ACC112 (cell line): ENCODE results near the gene KIF25.

Experiments used
- H2AFZ ChIP-seq: fragments of 200-600 bp; sonication (generic); one replicate; pipeline ENCODE4 v1.6.0; 2017; ENCODE audit warnings: antibody characterized with exemption, low read length; ENCODE audit not compliant: unreplicated experiment
- H3K27ac ChIP-seq: fragments of 200-600 bp; sonication (generic); 2 replicates; pipeline ENCODE4 v1.5.1; 2014; ENCODE audit warnings: low read depth, mild to moderate bottlenecking, antibody characterized with exemption, low read length, moderate library complexity
- H3K27me3 ChIP-seq: fragments of 200-600 bp; sonication (generic); 2 replicates; pipeline ENCODE4 v1.6.1; 2014; ENCODE audit warnings: mild to moderate bottlenecking, antibody characterized with exemption, low read length, moderate library complexity, mixed read lengths; ENCODE audit not compliant: insufficient read depth
- H3K36me3 ChIP-seq: fragments of 200-600 bp; sonication (generic); 2 replicates; pipeline ENCODE4 v1.6.1; 2016; ENCODE audit warnings: mild to moderate bottlenecking, antibody characterized with exemption, low read length, moderate library complexity, mixed read lengths; ENCODE audit not compliant: insufficient read depth
- H3K4me1 ChIP-seq: fragments of 200-600 bp; sonication (generic); one replicate; pipeline ENCODE4 v1.6.1; 2016; ENCODE audit warnings: low read length, mixed read lengths; ENCODE audit not compliant: insufficient read depth, unreplicated experiment, control insufficient read depth
- H3K4me3 ChIP-seq: fragments of 200-600 bp; sonication (generic); 2 replicates; pipeline ENCODE4 v1.5.1; 2014; ENCODE audit warnings: mild to moderate bottlenecking, low read depth, low read length
- H3K79me2 ChIP-seq: fragments of 200-600 bp; sonication (generic); one replicate; pipeline ENCODE4 v1.6.0; 2016; ENCODE audit warnings: low read length; ENCODE audit not compliant: control insufficient read depth, unreplicated experiment, insufficient read depth

KIF25 gene

GRCh38 chr6:168018664-168019063, 21.2 kb downstream of the KIF25 start:
- Histone ChIP-seq H3K27me3 (peaks cover 84% of the 10 kb centered on the region), H3K36me3 (no peaks in the 10 kb centered on the region), H2AFZ (no peak overlapping the region), H3K4me3 (no peak overlapping the region), H3K79me2 (no peaks in the 10 kb centered on the region), H3K27ac (no peak overlapping the region), H3K4me1 (no peaks in the 10 kb centered on the region)

DNA sequence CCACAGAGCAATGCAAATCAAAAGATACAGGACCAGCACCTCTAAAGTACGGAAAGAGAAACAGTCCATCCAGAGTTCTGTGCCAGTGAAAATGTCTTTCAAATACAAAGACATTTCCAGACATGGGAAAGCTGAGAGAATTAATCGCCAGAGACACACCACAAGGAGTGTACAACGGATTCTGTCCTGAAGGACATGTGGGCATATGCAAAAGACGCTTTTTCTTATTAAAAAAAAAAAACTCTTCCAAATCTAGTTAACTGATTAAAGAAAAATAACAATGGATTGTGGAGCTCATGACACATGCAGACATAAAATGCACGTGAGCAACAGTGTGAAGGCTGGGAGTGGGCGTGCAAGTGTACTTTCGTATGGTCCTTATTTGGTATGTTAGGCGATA, 22.8 kb downstream of the KIF25 start:
- no peaks in the 10 kb centered on the region for H3K36me3 ChIP-seq
- no peak overlapping the region for H3K27ac ChIP-seq
- H3K4me1 ChIP-seq = no peaks in the 10 kb centered on the region
- no peaks in the 10 kb centered on the region for H3K79me2 ChIP-seq
- no peak overlapping the region for H2AFZ ChIP-seq
- peaks cover 70% of the 10 kb centered on the region for H3K27me3 ChIP-seq
- H3K4me3 ChIP-seq = no peak overlapping the region

DNA sequence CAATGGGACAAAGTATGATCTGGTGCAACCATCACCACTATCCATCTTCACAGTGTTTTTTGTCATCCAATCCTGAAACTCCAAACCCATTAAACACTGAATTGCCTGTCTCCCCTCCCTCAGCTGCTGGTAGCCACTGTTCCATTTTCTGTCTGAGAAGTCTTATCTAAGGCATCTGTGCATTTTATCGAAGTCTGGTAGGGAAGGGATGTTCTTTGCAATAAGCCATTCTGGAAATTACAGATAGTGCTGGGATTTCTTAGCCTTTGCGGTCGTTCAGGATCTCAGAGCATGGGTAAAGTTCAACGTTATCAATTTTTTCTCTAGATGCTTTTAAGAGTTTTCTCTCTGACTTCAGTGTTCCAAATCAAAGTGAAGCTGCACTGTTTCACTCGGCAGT, 24.1 kb downstream of the KIF25 start:
- Histone ChIP-seq H3K79me2 (no peaks in the 10 kb centered on the region), H2AFZ (no peak overlapping the region), H3K36me3 (no peaks in the 10 kb centered on the region), H3K4me3 (no peak overlapping the region), H3K27ac (no peak overlapping the region), H3K4me1 (no peaks in the 10 kb centered on the region), H3K27me3 (peaks cover 58% of the 10 kb centered on the region)

DNA sequence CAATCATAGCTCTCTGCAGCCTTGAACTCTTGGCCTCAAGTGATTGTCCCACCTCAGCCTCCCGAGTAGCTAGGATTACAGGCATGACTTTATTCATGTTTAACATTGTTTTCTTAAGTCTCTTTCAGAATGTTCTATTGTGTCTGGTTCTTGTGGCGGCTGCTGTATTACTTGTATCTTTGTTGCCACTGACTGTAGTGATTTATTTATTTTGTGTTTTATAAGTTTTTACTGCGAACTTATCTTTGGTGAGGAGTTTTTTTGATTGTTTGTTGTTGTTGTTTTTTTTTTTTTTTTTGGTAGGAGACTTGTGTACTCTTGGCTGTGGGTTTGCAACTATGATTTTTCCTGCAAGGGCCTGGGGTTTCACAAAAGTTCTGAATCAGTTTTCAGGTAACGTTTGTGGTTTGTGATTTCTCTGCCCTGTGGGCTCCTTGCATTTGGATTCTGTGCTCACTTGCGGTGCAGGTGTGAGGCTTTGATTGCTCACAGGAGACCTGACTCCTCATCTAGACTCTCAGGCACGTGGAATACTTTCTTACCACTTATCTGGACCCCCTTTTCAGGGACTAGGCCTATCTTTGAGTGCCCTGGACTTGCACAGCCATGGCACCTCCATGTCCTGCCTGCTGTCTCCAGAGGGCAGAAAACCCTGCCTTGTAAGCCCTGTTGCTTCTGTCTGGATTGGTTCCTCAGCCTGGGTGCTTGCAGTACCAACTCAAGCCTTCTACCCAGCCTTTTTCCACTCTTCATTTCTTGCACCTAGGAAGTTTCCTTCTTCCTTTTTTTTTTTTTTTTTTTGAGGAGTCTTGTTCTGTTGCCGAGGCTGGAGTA, 25.2 kb downstream of the KIF25 start:
- Histone ChIP-seq H3K4me3 (no peak overlapping the region), H3K27ac (no peak overlapping the region), H3K27me3 (peaks cover 50% of the 10 kb centered on the region), H2AFZ (no peak overlapping the region), H3K4me1 (no peaks in the 10 kb centered on the region), H3K79me2 (no peaks in the 10 kb centered on the region), H3K36me3 (no peaks in the 10 kb centered on the region)

DNA sequence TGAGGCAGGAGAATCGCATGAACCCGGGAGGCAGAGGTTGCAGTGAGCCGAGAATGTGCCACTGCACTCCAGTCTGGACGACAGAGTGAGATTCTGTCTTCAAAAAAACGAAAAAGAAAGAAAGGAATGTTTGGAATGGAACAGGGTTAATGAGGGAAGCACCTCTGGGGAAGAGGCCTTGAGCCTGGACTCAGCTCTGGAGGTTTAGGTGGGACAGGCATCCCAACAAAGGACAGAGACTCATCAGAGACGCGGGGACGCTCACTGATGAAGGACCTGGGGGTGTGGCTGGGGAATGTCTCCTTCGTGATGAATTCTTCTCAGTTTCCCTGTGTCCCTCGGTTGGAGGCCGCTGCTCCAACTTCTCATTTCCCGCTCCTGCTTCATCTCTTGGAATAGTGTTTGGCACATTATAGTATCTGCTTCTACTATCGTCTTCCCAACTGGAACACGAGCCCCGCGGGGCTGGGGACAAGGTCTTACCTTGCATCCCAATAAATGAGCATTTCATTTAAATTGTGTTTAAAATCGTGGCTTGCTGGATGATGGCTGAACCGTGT, 27.6 kb downstream of the KIF25 start:
- no peak overlapping the region for H3K4me3 ChIP-seq
- no peaks in the 10 kb centered on the region for H3K4me1 ChIP-seq
- H3K27ac ChIP-seq = no peak overlapping the region
- no peaks in the 10 kb centered on the region for H3K79me2 ChIP-seq
- peaks cover 30% of the 10 kb centered on the region for H3K27me3 ChIP-seq
- no peaks in the 10 kb centered on the region for H3K36me3 ChIP-seq
- no peak overlapping the region for H2AFZ ChIP-seq

GRCh38 chr6:168025831-168026710, 28.6 kb downstream of the KIF25 start:
- no peak overlapping the region for H2AFZ ChIP-seq
- H3K4me1 ChIP-seq = no peaks in the 10 kb centered on the region
- no peak overlapping the region for H3K27ac ChIP-seq
- no peaks in the 10 kb centered on the region for H3K79me2 ChIP-seq
- no peaks in the 10 kb centered on the region for H3K36me3 ChIP-seq
- H3K27me3 ChIP-seq = peaks cover 19% of the 10 kb centered on the region
- no peak overlapping the region for H3K4me3 ChIP-seq

DNA sequence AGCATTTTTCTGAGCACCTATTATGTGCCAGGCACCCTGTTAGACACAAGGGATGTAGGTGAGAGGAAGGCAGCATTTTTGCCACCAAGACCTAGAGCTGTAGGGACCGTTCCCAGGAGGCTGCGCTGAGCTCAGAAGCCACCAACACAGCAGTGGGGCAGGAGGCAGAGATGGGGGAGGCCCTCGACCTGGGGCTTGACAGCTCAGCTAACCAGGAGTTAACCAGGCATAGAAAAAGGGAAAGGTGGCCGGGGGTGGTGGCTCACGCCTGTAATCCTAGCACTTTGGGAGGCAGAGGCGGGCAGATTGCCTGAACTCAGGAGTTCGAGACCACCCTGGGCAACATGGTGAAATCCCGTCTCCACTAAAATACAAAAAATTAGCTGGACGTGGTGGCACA, 29.5 kb downstream of the KIF25 start:
- Histone ChIP-seq H2AFZ (no peak overlapping the region), H3K27me3 (peaks cover 12% of the 10 kb centered on the region), H3K4me3 (no peak overlapping the region), H3K27ac (no peak overlapping the region), H3K4me1 (peaks cover 4% of the 10 kb centered on the region), H3K36me3 (no peaks in the 10 kb centered on the region), H3K79me2 (no peaks in the 10 kb centered on the region)

DNA sequence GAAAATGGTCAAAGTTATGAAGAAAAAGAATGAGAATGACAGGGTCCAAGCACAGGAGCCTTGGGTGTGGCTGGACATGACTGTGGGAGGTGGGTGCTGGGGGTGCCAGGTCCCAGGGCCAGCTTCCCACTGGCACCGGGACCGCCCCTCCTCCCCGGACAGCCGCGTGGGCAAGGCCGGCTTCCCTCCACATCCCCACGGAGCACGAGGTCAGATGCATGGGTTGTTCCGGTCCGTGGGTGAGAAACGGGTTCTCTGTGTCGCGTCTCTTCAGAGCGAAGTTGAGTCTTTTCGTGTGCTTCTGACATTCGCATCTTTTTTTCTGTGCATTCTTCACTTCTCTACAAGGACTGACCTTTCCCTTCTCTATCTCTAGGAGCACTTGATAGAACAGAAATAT, 30.1 kb downstream of the KIF25 start:
- H3K79me2 ChIP-seq = no peaks in the 10 kb centered on the region
- no peak overlapping the region for H3K4me3 ChIP-seq
- peaks cover 10% of the 10 kb centered on the region for H3K4me1 ChIP-seq
- no peak overlapping the region for H2AFZ ChIP-seq
- no peak overlapping the region for H3K27ac ChIP-seq
- H3K27me3 ChIP-seq = peaks cover 7% of the 10 kb centered on the region; the same call in 1 of the 2 replicates
- no peaks in the 10 kb centered on the region for H3K36me3 ChIP-seq

GRCh38 chr6:168028181-168028580, 30.7 kb downstream of the KIF25 start:
- Histone ChIP-seq H2AFZ (no peak overlapping the region), H3K79me2 (no peaks in the 10 kb centered on the region), H3K4me1 (peaks cover 12% of the 10 kb centered on the region), H3K27ac (no peak overlapping the region), H3K4me3 (no peak overlapping the region), H3K36me3 (no peaks in the 10 kb centered on the region), H3K27me3 (peaks cover 4% of the 10 kb centered on the region; the same call in 1 of the 2 replicates)

GRCh38 chr6:168029459-168030217, 32.2 kb downstream of the KIF25 start:
- no peak overlapping the region for H3K4me3 ChIP-seq
- no peaks in the 10 kb centered on the region for H3K36me3 ChIP-seq
- H2AFZ ChIP-seq = no peak overlapping the region
- peaks cover 4% of the 10 kb centered on the region; the same call in 1 of the 2 replicates for H3K27me3 ChIP-seq
- no peak overlapping the region for H3K27ac ChIP-seq
- no peaks in the 10 kb centered on the region for H3K79me2 ChIP-seq
- peaks cover 12% of the 10 kb centered on the region for H3K4me1 ChIP-seq
